Activated B cell treated with CpG ODN at 0.5 μM for 24 hours (primary cell): ENCODE results near the gene GP1BA. TPM values are rescaled to one million over a fixed set of nuclear protein-coding genes. Genes with fewer than 3 reads are reported as not detected.

Experiments
- ATAC-seq: fragments of 200-7000 bp; cut with Tn5 transposase; one replicate; pipeline ENCODE4 v1.10.0; 2021; ENCODE audit warnings: low read depth, mild to moderate bottlenecking, moderate library complexity
- CTCF ChIA-PET: fragments of 350-600 bp; sonication (Branson Sonifier 250); formaldehyde crosslinking; loops from one replicate; lab custom pipeline; 2021; ENCODE audit warnings: antibody characterized with exemption; lab: Charles Lee
- POLR2A ChIA-PET: fragments of 350-600 bp; sonication (Branson Sonifier 250); formaldehyde crosslinking; loops from one replicate; lab custom pipeline; 2021; ENCODE audit warnings: antibody characterized with exemption; lab: Charles Lee
- DNase-seq: peaks from one replicate; pipeline ENCODE4 v3.0.0; 2022
- H3K27ac Mint-ChIP-seq: one replicate; pipeline ENCODE4 v1.8.0; 2020; ENCODE audit warnings: mixed read lengths
- H3K27me3 Mint-ChIP-seq: one replicate; pipeline ENCODE4 v1.8.0; 2021; ENCODE audit warnings: mixed read lengths
- H3K36me3 Mint-ChIP-seq: one replicate; pipeline ENCODE4 v1.8.0; 2021; ENCODE audit warnings: low read depth, mixed read lengths
- H3K4me1 Mint-ChIP-seq: one replicate; pipeline ENCODE4 v1.8.0; 2021; ENCODE audit warnings: mixed read lengths
- H3K4me3 Mint-ChIP-seq: one replicate; pipeline ENCODE4 v1.8.0; 2020; ENCODE audit warnings: mild to moderate bottlenecking, mixed read lengths
- H3K9me3 Mint-ChIP-seq: one replicate; pipeline ENCODE4 v1.8.0; 2020; ENCODE audit warnings: mixed read lengths
- intact Hi-C: fragments of 100-400 bp; cut with micrococcal nuclease; formaldehyde crosslinking; loops from one replicate; pipeline ENCODE4 v1.15.1; 2024
- total RNA-seq: library from RNA; stranded (reverse); gene quantifications from 2 replicates; pipeline ENCODE4 v1.2.3, GENCODE V29; 2022
- TF ChIP-seq, protein P1 (sequence below): fragments of 200-600 bp; IDR thresholded peaks from one replicate; pipeline ENCODE4 v1.8.0; 2022; ENCODE audit warnings: antibody characterized with exemption, mild to moderate bottlenecking

The GP1BA gene
- total RNA-seq, 1 donor from 2014 or later = not detected

DNA sequence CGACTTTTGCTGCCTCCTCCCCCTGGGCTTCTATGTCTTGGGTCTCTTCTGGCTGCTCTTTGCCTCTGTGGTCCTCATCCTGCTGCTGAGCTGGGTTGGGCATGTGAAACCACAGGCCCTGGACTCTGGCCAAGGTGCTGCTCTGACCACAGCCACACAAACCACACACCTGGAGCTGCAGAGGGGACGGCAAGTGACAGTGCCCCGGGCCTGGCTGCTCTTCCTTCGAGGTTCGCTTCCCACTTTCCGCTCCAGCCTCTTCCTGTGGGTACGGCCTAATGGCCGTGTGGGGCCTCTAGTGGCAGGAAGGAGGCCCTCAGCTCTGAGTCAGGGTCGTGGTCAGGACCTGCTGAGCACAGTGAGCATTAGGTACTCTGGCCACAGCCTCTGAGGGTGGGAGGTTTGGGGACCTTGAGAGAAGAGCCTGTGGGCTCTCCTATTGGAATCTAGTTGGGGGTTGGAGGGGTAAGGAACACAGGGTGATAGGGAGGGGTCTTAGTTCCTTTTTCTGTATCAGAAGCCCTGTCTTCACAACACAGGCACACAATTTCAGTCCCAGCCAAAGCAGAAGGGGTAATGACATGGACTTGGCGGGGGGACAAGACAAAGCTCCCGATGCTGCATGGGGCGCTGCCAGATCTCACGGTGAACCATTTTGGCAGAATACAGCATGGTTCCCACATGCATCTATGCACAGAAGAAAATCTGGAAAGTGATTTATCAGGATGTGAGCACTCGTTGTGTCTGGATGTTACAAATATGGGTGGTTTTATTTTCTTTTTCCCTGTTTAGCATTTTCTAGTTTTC is 2.3 kb downstream of the GP1BA start:
- DNase-seq = no peak
- peaks cover 15% of the 10 kb centered on the region for H3K27me3 Mint-ChIP-seq
- TF ChIP-seq, protein P1, sequence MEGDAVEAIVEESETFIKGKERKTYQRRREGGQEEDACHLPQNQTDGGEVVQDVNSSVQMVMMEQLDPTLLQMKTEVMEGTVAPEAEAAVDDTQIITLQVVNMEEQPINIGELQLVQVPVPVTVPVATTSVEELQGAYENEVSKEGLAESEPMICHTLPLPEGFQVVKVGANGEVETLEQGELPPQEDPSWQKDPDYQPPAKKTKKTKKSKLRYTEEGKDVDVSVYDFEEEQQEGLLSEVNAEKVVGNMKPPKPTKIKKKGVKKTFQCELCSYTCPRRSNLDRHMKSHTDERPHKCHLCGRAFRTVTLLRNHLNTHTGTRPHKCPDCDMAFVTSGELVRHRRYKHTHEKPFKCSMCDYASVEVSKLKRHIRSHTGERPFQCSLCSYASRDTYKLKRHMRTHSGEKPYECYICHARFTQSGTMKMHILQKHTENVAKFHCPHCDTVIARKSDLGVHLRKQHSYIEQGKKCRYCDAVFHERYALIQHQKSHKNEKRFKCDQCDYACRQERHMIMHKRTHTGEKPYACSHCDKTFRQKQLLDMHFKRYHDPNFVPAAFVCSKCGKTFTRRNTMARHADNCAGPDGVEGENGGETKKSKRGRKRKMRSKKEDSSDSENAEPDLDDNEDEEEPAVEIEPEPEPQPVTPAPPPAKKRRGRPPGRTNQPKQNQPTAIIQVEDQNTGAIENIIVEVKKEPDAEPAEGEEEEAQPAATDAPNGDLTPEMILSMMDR = no peak
- ChIA-PET CTCF (no interaction called here), POLR2A (interaction anchor here (0.6 to 1.2 kb wide), 3 partner anchors 14 to 834 kb away, joined by 4 to 6 read pairs (median 4); partner anchors contain the start of gene PFN1)
- intact Hi-C loops = loop anchor here (5.0 kb wide), 1 partner anchor 33 kb away; the partner anchor contains the start of gene SPAG7
- peak; percentile 21 for ATAC-seq
- H3K9me3 Mint-ChIP-seq = no peaks in the 10 kb centered on the region
- H3K36me3 Mint-ChIP-seq = peaks cover 28% of the 10 kb centered on the region
- peaks cover 48% of the 10 kb centered on the region for H3K4me1 Mint-ChIP-seq
- H3K4me3 Mint-ChIP-seq = no peak overlapping the region
- H3K27ac Mint-ChIP-seq = no peak overlapping the region

DNA sequence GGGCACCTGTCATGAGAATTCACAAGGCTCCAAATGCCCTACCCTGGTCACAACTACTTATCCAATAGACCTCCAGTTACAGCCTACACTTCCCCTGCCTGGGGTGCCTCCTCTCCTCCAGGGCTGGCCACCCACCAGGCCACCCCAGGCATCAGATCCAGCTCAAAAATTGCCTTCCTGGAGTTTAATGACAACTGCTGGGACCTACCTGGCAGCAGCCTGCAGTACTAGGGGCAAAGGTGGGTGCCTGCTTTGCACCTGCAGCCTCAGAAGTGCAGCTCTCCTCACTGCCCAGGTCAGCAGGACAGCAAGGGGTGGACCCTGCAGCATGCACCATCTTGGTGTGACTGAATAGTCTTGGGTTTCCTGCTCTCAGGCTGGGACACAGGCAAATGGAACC is 3.6 kb downstream of the GP1BA start:
- DNase-seq (no peak), ATAC-seq (no peak)
- no peak overlapping the region for H3K4me3 Mint-ChIP-seq
- CTCF ChIA-PET = no interaction called here
- TF ChIP-seq, protein P1 = no peak
- peaks cover 35% of the 10 kb centered on the region for H3K36me3 Mint-ChIP-seq
- H3K9me3 Mint-ChIP-seq = no peaks in the 10 kb centered on the region
- H3K27ac Mint-ChIP-seq = no peak overlapping the region
- POLR2A ChIA-PET = interaction anchor here (0.5 to 2.4 kb wide), 5 partner anchors 9 to 62 kb away, joined by 3 to 8 read pairs (median 4); partner anchors contain the start of genes KIF1C, PFN1 and SPAG7
- intact Hi-C loops = no loop called here
- H3K4me1 Mint-ChIP-seq = peaks cover 57% of the 10 kb centered on the region
- H3K27me3 Mint-ChIP-seq = peaks cover 15% of the 10 kb centered on the region

DNA sequence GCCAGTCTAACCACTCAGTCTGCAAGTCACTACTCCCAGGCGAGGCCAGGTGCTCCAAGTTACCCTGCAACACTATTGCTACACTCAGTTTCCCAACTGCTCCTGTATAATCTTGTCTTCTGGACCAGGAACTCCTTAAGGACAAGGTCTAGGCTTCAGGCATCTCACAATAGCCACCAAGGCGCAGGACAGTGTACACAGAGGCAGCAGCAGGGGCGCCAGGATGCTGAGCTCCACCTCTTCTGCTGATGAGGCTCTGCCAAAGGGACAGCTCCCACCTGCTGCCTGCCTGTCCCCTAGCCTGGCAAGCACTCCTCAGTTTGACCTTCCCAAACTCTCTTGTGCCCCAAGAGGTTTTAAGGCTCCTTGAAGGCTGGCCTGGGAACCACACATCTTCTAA is 4.4 kb downstream of the GP1BA start:
- ChIA-PET CTCF (interaction anchor here (1.5 kb wide), 1 partner anchor 27 kb away, joined by 3 read pairs; no protein-coding TSS in a partner anchor), POLR2A (interaction anchor here (1.4 to 2.4 kb wide), 3 partner anchors 8 to 31 kb away, joined by 3 to 8 read pairs (median 6); partner anchors contain the start of genes PFN1 and SPAG7)
- peaks cover 42% of the 10 kb centered on the region for H3K36me3 Mint-ChIP-seq
- intact Hi-C loops = no loop called here
- H3K27ac Mint-ChIP-seq = no peak overlapping the region
- peaks cover 62% of the 10 kb centered on the region for H3K4me1 Mint-ChIP-seq
- no peaks in the 10 kb centered on the region for H3K9me3 Mint-ChIP-seq
- DNase-seq (no peak), ATAC-seq (no peak)
- TF ChIP-seq, protein P1 = no peak
- peaks cover 15% of the 10 kb centered on the region for H3K27me3 Mint-ChIP-seq
- H3K4me3 Mint-ChIP-seq = no peak overlapping the region

DNA sequence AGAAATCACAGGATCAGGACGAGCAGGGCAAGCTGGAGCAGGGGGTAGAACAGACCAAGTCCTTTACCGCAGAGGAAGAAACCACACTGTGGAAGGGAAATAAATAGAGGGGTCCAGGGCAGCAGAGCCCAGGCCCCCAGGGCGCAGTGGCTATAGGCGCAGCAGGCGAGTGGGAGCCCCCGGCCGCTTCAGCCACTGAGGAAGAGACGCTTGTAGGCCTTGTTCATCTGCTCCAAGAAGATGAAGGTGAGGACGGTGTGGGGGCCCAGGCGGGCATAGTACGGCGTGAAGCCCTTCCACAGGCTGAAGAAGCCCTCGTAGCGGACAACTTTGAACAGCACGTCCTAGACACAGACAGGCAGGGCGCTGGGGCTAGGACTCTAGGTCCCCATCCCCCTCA is 5.5 kb downstream of the GP1BA start:
- ChIA-PET POLR2A (interaction anchor here (0.6 to 2.4 kb wide), 3 partner anchors 11 to 289 kb away, joined by 3 to 8 read pairs (median 6); partner anchors contain the start of genes PFN1 and SPAG7), CTCF (interaction anchor here (1.5 kb wide), 1 partner anchor 28 kb away, joined by 3 read pairs; no protein-coding TSS in a partner anchor)
- DNase-seq = no peak
- Mint-ChIP-seq H3K4me3 (no peak overlapping the region), H3K27me3 (peaks cover 15% of the 10 kb centered on the region), H3K4me1 (peaks cover 64% of the 10 kb centered on the region), H3K36me3 (peaks cover 52% of the 10 kb centered on the region), H3K9me3 (no peaks in the 10 kb centered on the region), H3K27ac (no peak overlapping the region)
- intact Hi-C loops = no loop called here
- no peak for ATAC-seq
- TF ChIP-seq, protein P1 = no peak

DNA sequence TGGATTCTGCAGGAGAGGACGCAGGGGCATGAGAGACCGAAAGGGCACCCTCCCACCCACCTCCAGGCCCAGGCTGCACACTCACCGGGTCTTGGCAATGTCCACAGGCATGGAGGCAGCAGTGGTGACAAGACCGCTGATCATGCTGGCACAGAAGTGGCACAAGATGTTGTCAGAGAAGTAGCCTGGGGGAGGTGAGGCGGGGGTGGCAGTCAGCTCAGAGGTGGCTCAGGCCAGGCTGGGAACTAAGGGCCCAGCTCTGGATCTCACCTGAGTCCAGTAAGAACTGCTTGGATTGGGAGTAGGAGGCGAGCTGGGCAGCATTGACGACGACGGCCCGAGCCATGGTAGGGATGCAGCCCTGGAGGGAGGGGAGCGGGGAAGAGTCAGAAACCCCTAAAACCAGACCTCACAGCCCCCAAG is 6.0 kb downstream of the GP1BA start:
- no peak for ATAC-seq
- TF ChIP-seq, protein P1 = no peak
- no peaks in the 10 kb centered on the region for H3K9me3 Mint-ChIP-seq
- intact Hi-C loops = no loop called here
- H3K4me1 Mint-ChIP-seq = peaks cover 65% of the 10 kb centered on the region
- peak overlapping the region; percentile 97 for H3K4me3 Mint-ChIP-seq
- CTCF ChIA-PET = no interaction called here
- H3K27me3 Mint-ChIP-seq = peaks cover 10% of the 10 kb centered on the region
- POLR2A ChIA-PET = interaction anchor here (0.6 to 3.1 kb wide), 3 partner anchors 11 to 289 kb away, joined by 3 to 104 read pairs (median 5); partner anchors contain the start of genes ENO3 and PFN1
- no peak for DNase-seq
- no peak overlapping the region for H3K27ac Mint-ChIP-seq
- peaks cover 57% of the 10 kb centered on the region for H3K36me3 Mint-ChIP-seq
